HEK293T (cell line): ENCODE results near the gene COPB2.

Source experiments
- BHLHE40 ChIP-seq: fragments of 450-650 bp; IDR thresholded peaks from 2 replicates; pipeline ENCODE4 v1.6.1; 2016; ENCODE audit warnings: mild to moderate bottlenecking, moderate library complexity, borderline replicate concordance
- CTBP1 ChIP-seq: fragments of 450-650 bp; IDR thresholded peaks from 2 replicates; pipeline ENCODE4 v1.6.1; 2016; ENCODE audit warnings: borderline replicate concordance
- FOXM1 ChIP-seq: fragments of 450-650 bp; IDR thresholded peaks from 2 replicates; pipeline ENCODE4 v1.6.1; 2017; ENCODE audit warnings: mild to moderate bottlenecking, borderline replicate concordance
- PKNOX1 ChIP-seq: fragments of 450-650 bp; IDR thresholded peaks from 2 replicates; pipeline ENCODE4 v1.6.1; 2016
- SP1 ChIP-seq: fragments of 450-650 bp; IDR thresholded peaks from 2 replicates; pipeline ENCODE4 v1.6.1; 2017

- TF ChIP-seq CTBP1: no peak
- no peak for TF ChIP-seq SP1
- TF ChIP-seq PKNOX1: no peak
- no peak for TF ChIP-seq BHLHE40
- TF ChIP-seq FOXM1: no peak
These were observed 71.6 kb downstream of the COPB2 start for GRCh38 chr3:139317660-139318430.
